CD4-positive, alpha-beta T cell (primary cell): ENCODE data around the gene ZC3H12D. TPM values are rescaled to one million over a fixed set of nuclear protein-coding genes. Genes with fewer than 3 reads are reported as not detected.

ENCODE experiments used
- ATAC-seq: fragments of 200-7000 bp; cut with Tn5 transposase; one replicate; pipeline ENCODE4 v1.10.0; 2022; ENCODE audit warnings: mild to moderate bottlenecking; ENCODE audit not compliant: poor library complexity
- CTCF ChIA-PET: fragments of 350-600 bp; sonication (Branson Sonifier 250); formaldehyde crosslinking; loops from one replicate; lab custom pipeline; 2021; ENCODE audit warnings: antibody characterized with exemption, inconsistent platforms; lab: Charles Lee
- POLR2A ChIA-PET: fragments of 350-600 bp; sonication (Branson Sonifier 250); formaldehyde crosslinking; loops from one replicate; lab custom pipeline; 2021; ENCODE audit warnings: antibody characterized with exemption, inconsistent platforms; lab: Charles Lee
- DNase-seq, 14 experiments: peaks; one replicate each; pipeline ENCODE4 v3.0.0-alpha.2; 2013 to 2020; ENCODE audit warnings: mixed read lengths in 2 of 14
- H3K27ac ChIP-seq, 2 donors: one replicate each; pipeline versions ENCODE4 v1.5.1 to v1.7.0; 2013; ENCODE audit warnings: low read length in 2 of 2, low read depth in 1 of 2, mild to moderate bottlenecking in 1 of 2
- H3K27me3 ChIP-seq, 2 experiments: 1 replicate in 1 of 2; 2 replicates in 1 of 2; pipeline versions ENCODE4 v1.6.1 to v1.7.0; 2013; ENCODE audit warnings: low read length in 2 of 2, control low read depth in 1 of 2, mild to moderate bottlenecking in 1 of 2, moderate library complexity in 1 of 2; ENCODE audit not compliant: insufficient read depth in 2 of 2, control insufficient read depth in 1 of 2
- H3K36me3 ChIP-seq: one replicate; pipeline ENCODE4 v1.6.1; 2013; ENCODE audit warnings: low read length, control low read depth; ENCODE audit not compliant: insufficient read depth
- H3K4me1 ChIP-seq: one replicate; pipeline ENCODE4 v1.6.1; 2013; ENCODE audit warnings: low read length, control low read depth; ENCODE audit not compliant: insufficient read depth
- H3K4me3 ChIP-seq: one replicate; pipeline ENCODE4 v1.5.1; 2013; ENCODE audit warnings: mild to moderate bottlenecking, low read length, moderate library complexity
- H3K9me3 ChIP-seq, 2 experiments: 1 replicate in 1 of 2; 2 replicates in 1 of 2; pipeline versions ENCODE4 v1.6.1 to v1.7.0; 2013; ENCODE audit warnings: low read length in 2 of 2, mild to moderate bottlenecking in 2 of 2, control low read depth in 1 of 2, moderate library complexity in 1 of 2; ENCODE audit not compliant: control insufficient read depth in 1 of 2, insufficient read depth in 1 of 2
- H3K27ac Mint-ChIP-seq: one replicate; pipeline ENCODE4 v1.8.0; 2020; ENCODE audit warnings: mixed read lengths
- H3K27me3 Mint-ChIP-seq: one replicate; pipeline ENCODE4 v1.8.0; 2021; ENCODE audit warnings: mixed read lengths
- H3K36me3 Mint-ChIP-seq: one replicate; pipeline ENCODE4 v1.8.0; 2021; ENCODE audit warnings: low read depth, mixed read lengths
- H3K4me1 Mint-ChIP-seq: one replicate; pipeline ENCODE4 v1.8.0; 2021; ENCODE audit warnings: low read depth, mixed read lengths
- H3K4me3 Mint-ChIP-seq: one replicate; pipeline ENCODE4 v1.8.0; 2020; ENCODE audit warnings: mild to moderate bottlenecking, mixed read lengths
- H3K9me3 Mint-ChIP-seq: one replicate; pipeline ENCODE4 v1.8.0; 2020; ENCODE audit warnings: mixed read lengths
- intact Hi-C, 2 experiments: fragments of 100-400 bp; cut with DNase I in 1 of 2; cut with micrococcal nuclease in 1 of 2; formaldehyde crosslinking; loops; one replicate each; pipeline versions ENCODE4 v1.15.1 to v1.9.0; 2023 to 2025; cut with DNase I, micrococcal nuclease
- total RNA-seq, 174 experiments: library from RNA in 2 of 174; stranded (reverse) in 2 of 174; gene quantifications; one replicate each; pipeline ENCODE4 v1.2.3 and lab custom pipeline; 2021 to 2026
- TF ChIP-seq, protein P1 (sequence below): fragments of 200-600 bp; IDR thresholded peaks from one replicate; pipeline ENCODE4 v1.8.0; 2022; ENCODE audit warnings: antibody characterized with exemption, mild to moderate bottlenecking

The ZC3H12D gene
- total RNA-seq, 2 experiments from 2014 or later = 70.2 to 71.0 TPM

DNA sequence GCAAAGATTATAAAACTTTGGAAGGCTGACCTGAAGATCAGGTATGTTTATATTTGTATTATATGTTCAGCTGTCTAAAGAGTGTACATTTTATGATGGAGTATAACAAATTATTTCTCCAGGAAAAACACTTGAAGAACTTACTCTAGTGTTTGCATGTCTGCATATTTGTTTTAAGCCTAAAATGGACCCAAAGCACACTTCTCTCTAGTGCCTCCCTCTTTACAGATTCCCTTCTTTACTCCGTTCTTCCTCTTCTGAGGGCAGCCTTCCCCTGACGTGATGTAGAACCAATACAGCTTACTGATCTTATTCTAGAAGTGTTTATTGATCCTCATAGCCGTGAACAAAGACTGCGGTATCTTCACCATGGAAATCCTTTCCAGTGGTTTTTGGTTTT is 70.8 kb downstream of the ZC3H12D start:
- Mint-ChIP-seq H3K9me3 (peaks cover 5% of the 10 kb centered on the region), H3K4me3 (no peak overlapping the region), H3K36me3 (peaks cover 39% of the 10 kb centered on the region)

DNA sequence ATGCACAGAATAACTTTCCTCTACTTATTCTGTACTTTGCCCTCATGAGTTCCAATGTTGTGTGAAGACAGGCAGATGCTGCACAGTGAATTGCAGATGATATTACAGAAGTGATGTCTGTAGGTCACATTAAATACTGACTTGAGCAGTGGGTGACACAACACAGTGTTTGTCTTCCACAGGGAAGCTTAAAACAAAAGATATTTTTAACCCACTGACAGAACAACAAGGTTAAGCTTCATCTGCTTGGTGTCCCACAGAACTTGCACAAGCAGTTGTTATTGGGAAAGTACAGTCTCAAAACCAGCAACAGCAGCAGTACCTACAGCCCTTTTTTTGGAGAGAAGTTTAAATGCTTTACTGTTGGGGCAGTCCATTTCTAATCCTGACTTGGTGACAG is 74.3 kb downstream of the ZC3H12D start:
- Histone ChIP-seq H3K36me3 (peaks cover 42% of the 10 kb centered on the region), H3K9me3 (peaks cover 0 to 4% of the 10 kb centered on the region in 2 experiments), H3K27me3 (no peaks in the 10 kb centered on the region), H3K4me3 (no peak overlapping the region), H3K4me1 (no peaks in the 10 kb centered on the region), H3K27ac (no peak overlapping the region)
- DNase-seq (no peak), ATAC-seq (no peak)
- Mint-ChIP-seq H3K36me3 (peaks cover 51% of the 10 kb centered on the region), H3K27ac (no peak overlapping the region), H3K27me3 (no peaks in the 10 kb centered on the region), H3K4me3 (no peak overlapping the region), H3K4me1 (peaks cover 1% of the 10 kb centered on the region), H3K9me3 (peaks cover 2% of the 10 kb centered on the region)
- TF ChIP-seq, protein P1, sequence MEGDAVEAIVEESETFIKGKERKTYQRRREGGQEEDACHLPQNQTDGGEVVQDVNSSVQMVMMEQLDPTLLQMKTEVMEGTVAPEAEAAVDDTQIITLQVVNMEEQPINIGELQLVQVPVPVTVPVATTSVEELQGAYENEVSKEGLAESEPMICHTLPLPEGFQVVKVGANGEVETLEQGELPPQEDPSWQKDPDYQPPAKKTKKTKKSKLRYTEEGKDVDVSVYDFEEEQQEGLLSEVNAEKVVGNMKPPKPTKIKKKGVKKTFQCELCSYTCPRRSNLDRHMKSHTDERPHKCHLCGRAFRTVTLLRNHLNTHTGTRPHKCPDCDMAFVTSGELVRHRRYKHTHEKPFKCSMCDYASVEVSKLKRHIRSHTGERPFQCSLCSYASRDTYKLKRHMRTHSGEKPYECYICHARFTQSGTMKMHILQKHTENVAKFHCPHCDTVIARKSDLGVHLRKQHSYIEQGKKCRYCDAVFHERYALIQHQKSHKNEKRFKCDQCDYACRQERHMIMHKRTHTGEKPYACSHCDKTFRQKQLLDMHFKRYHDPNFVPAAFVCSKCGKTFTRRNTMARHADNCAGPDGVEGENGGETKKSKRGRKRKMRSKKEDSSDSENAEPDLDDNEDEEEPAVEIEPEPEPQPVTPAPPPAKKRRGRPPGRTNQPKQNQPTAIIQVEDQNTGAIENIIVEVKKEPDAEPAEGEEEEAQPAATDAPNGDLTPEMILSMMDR = no peak
- intact Hi-C loops = no loop called here
- ChIA-PET POLR2A (interaction anchor here (1.1 kb wide), 1 partner anchor 12 kb away, joined by 4 read pairs; no protein-coding TSS in a partner anchor), CTCF (interaction anchor here (0.6 kb wide), 1 partner anchor 34 kb away, joined by 5 read pairs; no protein-coding TSS in a partner anchor)

More for the DNA sequence above, 70.8 kb downstream of the ZC3H12D start:
- ChIA-PET POLR2A (no interaction called here), CTCF (interaction anchor here (1.3 kb wide), 1 partner anchor 18 kb away, joined by 4 read pairs; no protein-coding TSS in a partner anchor)
- no peak overlapping the region for H3K27ac ChIP-seq
- Mint-ChIP-seq H3K4me1 (no peaks in the 10 kb centered on the region), H3K27ac (peak overlapping the region; percentile 49), H3K27me3 (no peaks in the 10 kb centered on the region)
- TF ChIP-seq, protein P1 = no peak
- peaks cover 27% of the 10 kb centered on the region for H3K36me3 ChIP-seq
- no peaks in the 10 kb centered on the region for H3K4me1 ChIP-seq
- no peaks in the 10 kb centered on the region for H3K27me3 ChIP-seq
- H3K4me3 ChIP-seq = no peak overlapping the region
- no peak for DNase-seq
- no peak for ATAC-seq
- intact Hi-C loops = no loop called here
- peaks cover 0 to 5% of the 10 kb centered on the region in 2 experiments for H3K9me3 ChIP-seq

DNA sequence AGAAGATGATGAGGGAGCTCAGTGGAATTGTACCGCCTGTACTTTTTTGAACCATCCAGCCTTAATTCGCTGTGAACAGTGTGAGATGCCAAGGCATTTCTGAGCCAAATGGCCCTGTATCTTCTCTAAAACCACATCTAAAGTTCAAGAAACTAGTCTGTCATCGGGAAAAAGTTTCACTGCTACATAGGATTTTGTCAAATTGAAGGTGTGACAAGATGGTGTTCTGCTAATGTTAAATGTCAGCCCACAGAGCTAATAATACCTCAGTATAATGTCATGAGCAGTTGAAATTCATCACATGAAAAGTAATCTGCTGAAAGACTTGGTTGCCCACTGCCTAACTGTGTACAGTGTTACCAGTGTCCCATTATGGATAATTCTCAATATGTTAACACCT is 75.2 kb downstream of the ZC3H12D start:
- peaks cover 61% of the 10 kb centered on the region for H3K36me3 Mint-ChIP-seq

More for the DNA sequence above, 75.2 kb downstream of the ZC3H12D start:
- H3K27ac ChIP-seq = no peak overlapping the region
- Mint-ChIP-seq H3K27me3 (no peaks in the 10 kb centered on the region), H3K27ac (peak overlapping the region; percentile 45), H3K9me3 (no peaks in the 10 kb centered on the region), H3K4me3 (no peak overlapping the region), H3K4me1 (peaks cover 6% of the 10 kb centered on the region)
- no peak overlapping the region for H3K4me3 ChIP-seq
- ChIA-PET CTCF (no interaction called here), POLR2A (interaction anchor here (0.7 to 1.1 kb wide), 2 partner anchors 11 to 148 kb away, joined by 3 to 4 read pairs; no protein-coding TSS in a partner anchor)
- TF ChIP-seq, protein P1 = no peak
- no peak for DNase-seq
- no peaks in the 10 kb centered on the region for H3K27me3 ChIP-seq
- peaks cover 49% of the 10 kb centered on the region for H3K36me3 ChIP-seq
- intact Hi-C loops = no loop called here
- no peak for ATAC-seq
- H3K9me3 ChIP-seq = no peaks in the 10 kb centered on the region
- H3K4me1 ChIP-seq = no peaks in the 10 kb centered on the region
